K562 (cell line): ENCODE data around the gene KNSTRN. TPM values are rescaled to one million over a fixed set of nuclear protein-coding genes. Genes with fewer than 3 reads are reported as not detected.

ENCODE experiments used
- ATF1 ChIP-seq, 2 experiments: fragments of 450-650 bp in 1 of 2; IDR thresholded peaks; 2 replicates each; pipeline ENCODE4 v1.6.1; 2016; ENCODE audit warnings: missing compliant biosample characterization in 1 of 2, missing genetic modification characterization in 1 of 2
- BDP1 ChIP-seq: IDR thresholded peaks from 3 replicates; pipeline ENCODE4 v1.6.1; 2011; ENCODE audit not compliant: insufficient read length, insufficient read depth
- E2F5 ChIP-seq: sonication (generic); formaldehyde crosslinking; IDR thresholded peaks from 2 replicates; pipeline ENCODE4 v1.8.0; 2022; ENCODE audit warnings: mild to moderate bottlenecking, missing genetic modification reagents
- FOXJ2 ChIP-seq: fragments of 200-800 bp; sonication (Bioruptor generic); IDR thresholded peaks from 2 replicates; pipeline ENCODE4 v1.6.1; 2016; ENCODE audit warnings: missing genetic modification characterization, missing compliant biosample characterization
- FOXJ3 ChIP-seq: sonication (generic); formaldehyde crosslinking; IDR thresholded peaks from 2 replicates; pipeline ENCODE4 v1.4.0; 2020; ENCODE audit warnings: mild to moderate bottlenecking, missing genetic modification reagents
- GMEB1 ChIP-seq: fragments of 250-450 bp; sonication (Bioruptor Pico); IDR thresholded peaks from 2 replicates; pipeline ENCODE4 v1.4.0; 2020; ENCODE audit warnings: mild to moderate bottlenecking
- HDAC1 ChIP-seq, 2 experiments: fragments of 450-650 bp; IDR thresholded peaks; 2 replicates each; pipeline ENCODE4 v1.6.1; 2016 to 2017; ENCODE audit warnings: inconsistent platforms in 1 of 2, mild to moderate bottlenecking in 1 of 2, moderate library complexity in 1 of 2
- KAT7 ChIP-seq: sonication (generic); formaldehyde crosslinking; IDR thresholded peaks from 2 replicates; pipeline ENCODE4 v1.8.0; 2022; ENCODE audit warnings: missing genetic modification reagents, mild to moderate bottlenecking, borderline replicate concordance
- KAT8 ChIP-seq: fragments of 450-650 bp; IDR thresholded peaks from 2 replicates; pipeline ENCODE4 v1.6.1; 2016; ENCODE audit warnings: low read depth, mild to moderate bottlenecking
- MTA3 ChIP-seq: fragments of 450-650 bp; formaldehyde crosslinking; IDR thresholded peaks from 2 replicates; pipeline ENCODE4 v1.6.1; 2017; ENCODE audit warnings: mild to moderate bottlenecking, borderline replicate concordance
- NBN ChIP-seq: fragments of 450-650 bp; IDR thresholded peaks from 2 replicates; pipeline ENCODE4 v1.6.1; 2016; ENCODE audit warnings: low read depth, mild to moderate bottlenecking
- PCBP1 ChIP-seq: fragments of 200-400 bp; formaldehyde crosslinking; IDR thresholded peaks from 2 replicates; pipeline ENCODE4 v1.6.1; 2018; ENCODE audit warnings: mild to moderate bottlenecking, low read depth, low read length; ENCODE audit not compliant: poor library complexity, severe bottlenecking
- RBM25 ChIP-seq: fragments of 200-400 bp; formaldehyde crosslinking; IDR thresholded peaks from 2 replicates; pipeline ENCODE4 v1.6.1; 2018; ENCODE audit warnings: low read length, low read depth, moderate library complexity; ENCODE audit not compliant: severe bottlenecking
- SAFB ChIP-seq: fragments of 200-400 bp; formaldehyde crosslinking; IDR thresholded peaks from 2 replicates; pipeline ENCODE4 v1.6.1; 2017; ENCODE audit warnings: low read depth, low read length, borderline replicate concordance
- TCF7L2 ChIP-seq: fragments of 150-350 bp; IDR thresholded peaks from 2 replicates; pipeline ENCODE4 v1.6.1; 2016; ENCODE audit warnings: low read depth, mild to moderate bottlenecking, low read length, moderate library complexity
- TRIM28 ChIP-seq: fragments of 450-650 bp; IDR thresholded peaks from 2 replicates; pipeline ENCODE4 v1.6.1; 2017
- TSC22D4 ChIP-seq: fragments of 450-650 bp; IDR thresholded peaks from 2 replicates; pipeline ENCODE4 v1.6.1; 2016; ENCODE audit warnings: missing genetic modification characterization, missing biosample characterization, control low read depth
- U2AF2 ChIP-seq: fragments of 200-400 bp; formaldehyde crosslinking; optimal IDR thresholded peaks from 2 replicates; pipeline ENCODE3; 2017; ENCODE audit warnings: low read depth, mild to moderate bottlenecking, low read length
- ZBTB5 ChIP-seq: fragments of 450-650 bp; IDR thresholded peaks from 2 replicates; pipeline ENCODE4 v1.6.1; 2017; ENCODE audit warnings: antibody characterized with exemption
- ZFP30 ChIP-seq: fragments of 250-450 bp; sonication (Bioruptor Pico); IDR thresholded peaks from 2 replicates; pipeline ENCODE4 v1.8.0; 2022; ENCODE audit warnings: moderate library complexity, mild to moderate bottlenecking, inconsistent platforms, borderline replicate concordance
- ZNF165 ChIP-seq: fragments of 250-450 bp; sonication (Bioruptor Pico); IDR thresholded peaks from 2 replicates; pipeline ENCODE4 v1.4.0; 2020; ENCODE audit warnings: borderline replicate concordance
- ZNF3 ChIP-seq: fragments of 250-450 bp; sonication (Bioruptor Pico); IDR thresholded peaks from 2 replicates; pipeline ENCODE4 v1.5.0; 2021; ENCODE audit warnings: mild to moderate bottlenecking, moderate library complexity
- ZNF384 ChIP-seq: IDR thresholded peaks from 2 replicates; pipeline ENCODE4 v1.6.1; 2012; ENCODE audit warnings: low read depth, low read length, improper control_type of control experiment
- ZNF551 ChIP-seq: fragments of 250-450 bp; sonication (Bioruptor Pico); IDR thresholded peaks from 2 replicates; pipeline ENCODE4 v1.5.0; 2021; ENCODE audit warnings: mild to moderate bottlenecking, moderate library complexity
- polyA plus RNA-seq, 8 experiments: library from polyadenylated mRNA; depleted of rRNA in 4 of 8; stranded (reverse) in 5 of 8; unstranded in 3 of 8; fragments of >200 nt; fragmentation: Nextera tagmentation in 2 of 8; fragmentation: Illumina TruSeq in 1 of 8; extraction: Ambion mirVana in 2 of 8; extraction: Trizol in 1 of 8; gene quantifications; 2 replicates each; pipeline versions ENCODE4 v1.2.1 to v1.2.3, GENCODE V29; 2011 to 2014; ENCODE audit warnings: inconsistent platforms in 1 of 8, missing spikeins in 1 of 8
- total RNA-seq, 7 experiments: library from RNA; depleted of rRNA in 6 of 7; stranded (reverse); fragments of >200 nt in 6 of 7; fragmentation: Illumina TruSeq in 2 of 7; extraction: Trizol in 2 of 7; gene quantifications; 2 replicates each; pipeline versions ENCODE4 v1.2.1 to v1.2.3, GENCODE V29; 2011 to 2021; ENCODE audit warnings: low replicate concordance in 1 of 7

The KNSTRN gene
- total and polyA plus RNA-seq, 9 of the 15 experiments (the other 6 are each of a cell fraction or from before 2014, with no cell fraction given), result 48.7 to 88.2 (median 66.3) TPM

DNA sequence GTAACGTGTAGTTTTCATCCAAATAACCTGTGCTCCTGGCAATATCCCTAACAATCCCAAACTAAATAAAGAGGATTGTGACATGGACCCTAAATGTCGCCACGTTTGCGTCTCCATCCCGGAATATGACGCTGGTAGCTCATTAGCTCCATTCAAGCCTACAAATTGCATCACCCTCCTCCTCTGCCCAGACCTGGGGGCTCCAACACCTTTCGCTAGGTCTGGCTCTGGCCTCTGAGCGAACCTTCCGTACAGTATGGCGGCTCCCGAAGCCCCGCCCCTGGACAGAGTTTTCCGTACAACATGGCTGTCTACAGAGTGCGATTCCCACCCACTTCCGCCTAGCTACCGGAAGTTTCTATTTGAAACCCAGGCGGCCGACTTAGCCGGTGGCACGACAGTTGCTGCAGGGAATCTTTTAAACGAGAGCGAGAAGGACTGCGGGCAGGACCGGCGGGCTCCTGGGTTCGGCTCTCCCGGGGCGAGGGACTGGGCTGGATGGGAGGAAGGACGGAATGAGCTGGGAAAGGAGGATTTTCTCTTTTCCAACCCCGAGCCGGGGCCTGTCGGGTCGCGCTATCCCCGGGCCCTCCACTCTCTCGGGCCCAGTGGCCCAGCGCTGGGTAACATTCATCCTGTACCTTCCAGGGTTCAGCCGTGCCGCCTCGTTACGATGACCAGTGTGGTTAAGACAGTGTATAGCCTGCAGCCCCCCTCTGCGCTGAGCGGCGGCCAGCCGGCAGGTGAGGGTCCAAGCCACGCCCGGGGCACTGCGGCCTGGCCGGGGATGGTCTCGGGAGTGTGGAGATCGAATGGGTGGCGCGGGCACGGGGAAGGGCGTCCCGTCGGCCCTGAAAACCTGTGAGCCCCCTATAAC, at the start of gene KNSTRN (continued):
- TF ChIP-seq BDP1, result no peak
- TF ChIP-seq ZBTB5, result no peak
- no peak for TF ChIP-seq FOXJ3
- TF ChIP-seq ZFP30 (CRISPR knock-in tag), result no peak
- peak; percentile 72; the same call in 1 of the 2 replicates for TF ChIP-seq KAT7
- TF ChIP-seq HDAC1 (IDR thresholded peaks at IDR 0.05), result peak in 1 of 2 experiments; percentile 52; a peak in 2 of 4 replicates
- TF ChIP-seq GMEB1 (CRISPR knock-in tag), result no peak
- TF ChIP-seq TRIM28, result no peak
- no peak for TF ChIP-seq E2F5 (CRISPR knock-in tag)
- TF ChIP-seq MTA3, result no peak
- peak; percentile 99 for TF ChIP-seq TCF7L2
- no peak for TF ChIP-seq ZNF165 (CRISPR knock-in tag)
- no peak for TF ChIP-seq ZNF551
- TF ChIP-seq ATF1 (CRISPR knock-in tag; IDR thresholded peaks at IDR 0.05), result no peak
- TF ChIP-seq ATF1 (tag; IDR thresholded peaks at IDR 0.05), result peak; percentile 48
- no peak for TF ChIP-seq ZNF3 (CRISPR knock-in tag)
- no peak for TF ChIP-seq U2AF2
- no peak for TF ChIP-seq PCBP1
- TF ChIP-seq TSC22D4, result no peak
- TF ChIP-seq SAFB, result no peak
- TF ChIP-seq RBM25, result no peak
- no peak for TF ChIP-seq NBN
- TF ChIP-seq KAT8, result no peak
- peak; percentile 4; the same call in 1 of the 2 replicates for TF ChIP-seq ZNF384
- TF ChIP-seq FOXJ2 (tag), result no peak
